Measurements from ENCODE around the gene NKG7. TPM values are rescaled to one million over a fixed set of nuclear protein-coding genes. Genes with fewer than 3 reads are reported as not detected.

NKG7 gene
- total RNA-seq, 2 donors from 2014 or later = not detected

- Histone ChIP-seq H3K27me3 (no peaks in the 10 kb centered on the region), H3K4me3 (no peak overlapping the region), H3K9me3 (no peaks in the 10 kb centered on the region), H3K27ac (no peak overlapping the region), H3K36me3 (replicated peaks in 1 of 2; ENCODE audit: insufficient read depth in 1 of 2, low read depth in 2 of 2) (peaks cover 0 to 2% of the 10 kb centered on the region in 2 donors), H3K4me1 (no peaks in the 10 kb centered on the region)
- intact Hi-C loops (cut with DNase I) = no loop called here
- no peak for TF ChIP-seq POLR2A (IDR thresholded peaks at IDR 0.05)
- TF ChIP-seq CTCF (IDR thresholded peaks at IDR 0.05) = no peak
- 68 to 79% methylated on average over 7 to 12 of the region's 12 CpGs for whole genome bisulfite sequencing, 2 donors
- DNase-seq (no peak), ATAC-seq (no peak)
Measured at GRCh38 chr19:51354103-51354741, 18.2 kb downstream of the NKG7 start.

GRCh38 chr19:51352783-51353360 lies 19.6 kb downstream of the NKG7 start:
- ATAC-seq (no peak), DNase-seq (no peak)
- WGBS, 2 donors = 91 to 94% methylated on average over 9 to 16 of the region's 16 CpGs
- Histone ChIP-seq H3K27ac (no peak overlapping the region), H3K9me3 (no peaks in the 10 kb centered on the region), H3K4me1 (no peaks in the 10 kb centered on the region), H3K27me3 (no peaks in the 10 kb centered on the region), H3K36me3 (replicated peaks in 1 of 2; ENCODE audit: insufficient read depth in 1 of 2, low read depth in 2 of 2) (peaks cover 0 to 2% of the 10 kb centered on the region in 2 donors), H3K4me3 (no peak overlapping the region)
- TF ChIP-seq POLR2A (IDR thresholded peaks at IDR 0.05) (no peak), CTCF (IDR thresholded peaks at IDR 0.05) (no peak)
- intact Hi-C loops (cut with DNase I) = no loop called here

GRCh38 chr19:51351266-51351990 lies 21.0 kb downstream of the NKG7 start:
- no peak for TF ChIP-seq POLR2A (IDR thresholded peaks at IDR 0.05)
- TF ChIP-seq CTCF (IDR thresholded peaks at IDR 0.05) = no peak
- ATAC-seq = no peak
- no peak for DNase-seq
- Histone ChIP-seq H3K4me3 (no peak overlapping the region), H3K9me3 (no peaks in the 10 kb centered on the region), H3K27ac (no peak overlapping the region), H3K27me3 (no peaks in the 10 kb centered on the region), H3K4me1 (no peaks in the 10 kb centered on the region), H3K36me3 (replicated peaks in 1 of 2; ENCODE audit: insufficient read depth in 1 of 2, low read depth in 2 of 2) (peaks cover 0 to 2% of the 10 kb centered on the region in 2 donors)
- intact Hi-C loops (cut with DNase I) = no loop called here
- 96 to 98% methylated on average over 10 to 11 of the region's 11 CpGs for WGBS, 2 donors

- 83 to 87% methylated on average over 10 of the region's 10 CpGs for WGBS, 2 donors
- intact Hi-C loops (cut with DNase I) = loop anchor here (10.0 kb wide), 1 partner anchor 47 kb away; the partner anchor contains the start of gene C19orf84
- Histone ChIP-seq H3K9me3 (no peaks in the 10 kb centered on the region), H3K4me1 (no peaks in the 10 kb centered on the region), H3K27me3 (no peaks in the 10 kb centered on the region), H3K36me3 (replicated peaks in 1 of 2; ENCODE audit: insufficient read depth in 1 of 2, low read depth in 2 of 2) (peaks cover 0 to 6% of the 10 kb centered on the region in 2 donors), H3K27ac (no peak overlapping the region), H3K4me3 (no peak overlapping the region)
- ATAC-seq (no peak), DNase-seq (no peak)
- TF ChIP-seq POLR2A (IDR thresholded peaks at IDR 0.05) = no peak
- no peak for TF ChIP-seq CTCF (IDR thresholded peaks at IDR 0.05)
Measured at GRCh38 chr19:51347209-51347928, 25.1 kb downstream of the NKG7 start.

All from body of pancreas (tissue), 4 donors.